Mesendoderm (in vitro differentiated cells): ENCODE results near the gene SMARCD2.

Source experiments
- DNase-seq: peaks from one replicate; pipeline ENCODE4 v3.0.0; 2013
- H2AK5ac ChIP-seq: 2 replicates; pipeline ENCODE4 v1.6.1; 2013; ENCODE audit warnings: low read length, inconsistent platforms
- H2BK120ac ChIP-seq: 2 replicates; pipeline ENCODE4 v1.6.1; 2013; ENCODE audit warnings: low read depth, mild to moderate bottlenecking, low read length, moderate library complexity, mixed read lengths
- H2BK15ac ChIP-seq: replicated peaks from 2 replicates; pipeline ENCODE4 v1.6.1; 2013; ENCODE audit warnings: low read depth, mild to moderate bottlenecking, moderate library complexity
- H2BK5ac ChIP-seq: 2 replicates; pipeline ENCODE4 v1.6.1; 2013; ENCODE audit warnings: low read length, inconsistent platforms
- H3K18ac ChIP-seq: 2 replicates; pipeline ENCODE4 v1.6.1; 2013; ENCODE audit warnings: mild to moderate bottlenecking, low read length, mixed read lengths
- H3K23ac ChIP-seq: one replicate; pipeline ENCODE4 v1.6.1; 2013; ENCODE audit warnings: low read length
- H3K27ac ChIP-seq: 2 replicates; pipeline ENCODE4 v1.5.1; 2013; ENCODE audit warnings: low read depth, mild to moderate bottlenecking, inconsistent platforms, low read length, moderate library complexity
- H3K27me3 ChIP-seq: 2 replicates; pipeline ENCODE4 v1.6.1; 2013; ENCODE audit warnings: low read length, control low read depth, mild to moderate bottlenecking, inconsistent platforms; ENCODE audit not compliant: insufficient read depth, poor library complexity
- H3K36me3 ChIP-seq: 2 replicates; pipeline ENCODE4 v1.6.1; 2013; ENCODE audit warnings: low read length, inconsistent platforms; ENCODE audit not compliant: control insufficient read depth, insufficient read depth
- H3K4ac ChIP-seq: one replicate; pipeline ENCODE4 v1.6.1; 2013; ENCODE audit warnings: low read depth, mild to moderate bottlenecking, low read length, moderate library complexity
- H3K4me1 ChIP-seq: 2 replicates; pipeline ENCODE4 v1.6.1; 2013; ENCODE audit warnings: low read depth, low read length, inconsistent platforms; ENCODE audit not compliant: control insufficient read depth
- H3K4me2 ChIP-seq: 2 replicates; pipeline ENCODE4 v1.6.1; 2013; ENCODE audit warnings: low read length
- H3K4me3 ChIP-seq: 2 replicates; pipeline ENCODE4 v1.5.1; 2013; ENCODE audit warnings: mild to moderate bottlenecking, low read length
- H3K56ac ChIP-seq: one replicate; pipeline ENCODE4 v1.6.1; 2013; ENCODE audit warnings: low read length
- H3K79me1 ChIP-seq: 2 replicates; pipeline ENCODE4 v1.6.1; 2013; ENCODE audit warnings: low read length, inconsistent platforms
- H3K79me2 ChIP-seq: 2 replicates; pipeline ENCODE4 v1.6.1; 2013; ENCODE audit warnings: mild to moderate bottlenecking, low read length; ENCODE audit not compliant: control insufficient read depth, insufficient read depth
- H3K9ac ChIP-seq: 2 replicates; pipeline ENCODE4 v1.6.1; 2013; ENCODE audit warnings: low read length, inconsistent platforms
- H4K5ac ChIP-seq: one replicate; pipeline ENCODE4 v1.6.1; 2013; ENCODE audit warnings: low read length
- H4K8ac ChIP-seq: one replicate; pipeline ENCODE4 v1.6.1; 2013; ENCODE audit warnings: low read depth, mild to moderate bottlenecking, control low read depth, low read length, moderate library complexity
- WGBS: extraction: QIAGEN DNeasy Blood & Tissue Kit; methylation state at CpG from one replicate; pipeline ENCODE4 v1.1.7; 2013; ENCODE audit warnings: low lambda C conversion rate, missing lambda C conversion rate; ENCODE audit not compliant: insufficient coverage; ENCODE audit errors: extremely low coverage; 5-methylcytosine and 5-hydroxymethylcytosine counted together

Gene SMARCD2

DNA sequence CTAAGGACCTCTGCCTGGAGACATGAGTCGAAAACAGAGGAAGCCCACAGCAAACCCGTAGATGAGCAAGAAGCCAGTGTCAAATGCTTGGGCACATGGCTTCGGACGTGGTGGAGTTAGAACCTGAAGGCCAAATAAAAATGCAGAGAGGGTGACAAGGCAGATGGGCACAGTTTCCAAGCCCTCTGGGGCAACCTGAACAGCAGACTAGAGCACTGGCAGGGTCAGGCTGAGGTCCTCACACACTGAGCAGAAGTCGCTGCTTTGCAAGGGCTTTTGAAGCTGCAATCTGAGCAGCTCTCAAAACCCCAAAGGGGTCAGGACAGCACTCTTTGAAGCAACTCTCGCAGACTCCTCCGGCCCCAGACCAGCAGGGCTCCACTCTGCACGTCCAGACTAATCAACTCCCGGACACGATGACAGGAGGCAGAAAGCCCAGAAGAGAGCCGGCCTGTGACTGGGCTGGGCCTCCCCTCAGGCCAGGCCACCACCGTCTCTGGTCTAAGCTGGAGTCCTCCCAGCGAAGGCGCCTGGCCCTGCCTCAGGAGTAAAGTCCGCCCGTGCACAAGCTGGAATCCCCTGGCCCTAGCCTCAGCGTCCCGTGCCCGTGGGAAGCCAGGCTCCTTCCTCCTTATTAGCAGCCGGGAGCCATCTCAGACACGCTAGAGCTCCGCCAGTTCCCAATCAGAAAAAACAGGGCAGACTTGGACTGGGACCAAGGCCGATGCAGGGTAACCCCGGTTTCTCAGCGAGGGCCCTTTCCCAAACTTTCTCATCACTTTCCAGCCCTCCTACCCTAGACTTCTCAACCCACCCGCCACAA is 924 bp downstream of the SMARCD2 start:
- Histone ChIP-seq H3K36me3 (no peaks in the 10 kb centered on the region), H4K8ac (no peak overlapping the region), H3K27ac (peak overlapping the region; percentile 94), H3K79me1 (peaks cover 26% of the 10 kb centered on the region), H2BK120ac (no peak overlapping the region), H2BK15ac (no peak overlapping the region), H3K9ac (peak overlapping the region; percentile 96), H4K5ac (no peak overlapping the region), H3K27me3 (no peaks in the 10 kb centered on the region), H3K23ac (peak overlapping the region; percentile 66), H2AK5ac (no peak overlapping the region), H2BK5ac (no peak overlapping the region), H3K4me1 (peaks cover 10% of the 10 kb centered on the region), H3K4me2 (peak overlapping the region; percentile 90), H3K56ac (peak overlapping the region; percentile 93), H3K4me3 (peak overlapping the region; percentile 93), H3K79me2 (peaks cover 36% of the 10 kb centered on the region), H3K18ac (peak overlapping the region; percentile 98), H3K4ac (no peak overlapping the region)
- WGBS, result no CpG with 5 or more reads among the region's 26 CpGs
- peak; percentile 55 for DNase-seq

DNA sequence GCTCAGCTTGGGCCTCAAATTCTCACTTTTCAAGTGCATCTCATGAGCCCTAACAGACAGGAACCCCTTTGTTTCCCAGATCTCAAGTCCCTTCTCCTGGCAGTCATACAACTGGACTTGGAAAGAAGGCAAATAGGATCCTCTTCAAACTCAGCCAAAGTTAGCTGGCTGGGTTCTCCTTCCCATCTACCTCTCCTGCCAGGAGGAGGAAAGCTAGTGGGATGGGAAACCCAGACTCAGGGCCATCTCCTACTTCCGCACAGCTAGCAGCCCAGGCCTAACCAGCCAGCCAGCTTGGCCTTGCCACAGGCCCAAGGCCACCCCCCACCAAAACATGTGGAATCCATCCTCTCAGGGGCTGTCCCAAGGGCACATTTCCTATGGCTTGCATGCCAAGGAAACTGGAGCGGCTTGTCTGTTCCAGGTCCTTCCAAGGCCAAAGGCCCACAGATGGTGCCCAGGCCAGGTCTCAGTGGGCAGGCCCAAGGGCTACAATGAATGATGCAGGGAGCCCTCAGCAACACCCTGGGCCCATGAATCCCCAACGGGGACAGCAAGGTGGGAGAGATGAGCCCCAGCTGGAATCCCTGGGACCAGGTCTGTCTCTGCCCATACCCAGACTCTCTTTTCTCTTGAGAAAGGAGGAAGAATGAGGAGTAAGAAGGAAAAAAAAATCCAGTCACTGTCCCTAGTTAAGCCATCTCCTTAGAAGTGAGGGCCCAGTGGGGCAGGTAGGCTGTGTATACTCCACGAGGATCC is 1.7 kb downstream of the SMARCD2 start:
- Histone ChIP-seq H3K27ac (no peak overlapping the region), H3K4me1 (peaks cover 10% of the 10 kb centered on the region), H2AK5ac (no peak overlapping the region), H4K5ac (no peak overlapping the region), H3K23ac (no peak overlapping the region), H2BK15ac (no peak overlapping the region), H3K27me3 (no peaks in the 10 kb centered on the region), H4K8ac (no peak overlapping the region), H3K4me3 (no peak overlapping the region), H3K79me1 (peaks cover 26% of the 10 kb centered on the region), H3K79me2 (peaks cover 36% of the 10 kb centered on the region), H3K18ac (no peak overlapping the region), H2BK5ac (no peak overlapping the region), H3K36me3 (no peaks in the 10 kb centered on the region), H2BK120ac (no peak overlapping the region), H3K4ac (no peak overlapping the region), H3K4me2 (peak overlapping the region; percentile 90), H3K56ac (peak overlapping the region; percentile 93), H3K9ac (peak overlapping the region; percentile 96)
- no peak for DNase-seq
- no CpG with 5 or more reads among the region's 4 CpGs for WGBS

- no peak overlapping the region for H3K18ac ChIP-seq
- H2BK120ac ChIP-seq, result no peak overlapping the region
- H2BK15ac ChIP-seq, result no peak overlapping the region
- no peak overlapping the region for H3K4me3 ChIP-seq
- no peak overlapping the region for H2AK5ac ChIP-seq
- H4K5ac ChIP-seq, result no peak overlapping the region
- no CpG with 5 or more reads among the region's 7 CpGs for WGBS
- no peak overlapping the region for H3K4me2 ChIP-seq
- no peaks in the 10 kb centered on the region for H3K27me3 ChIP-seq
- H3K79me2 ChIP-seq, result peaks cover 36% of the 10 kb centered on the region
- H4K8ac ChIP-seq, result no peak overlapping the region
- peak overlapping the region; percentile 6 for H3K56ac ChIP-seq
- H3K27ac ChIP-seq, result no peak overlapping the region
- peaks cover 26% of the 10 kb centered on the region for H3K79me1 ChIP-seq
- no peak overlapping the region for H3K23ac ChIP-seq
- peaks cover 10% of the 10 kb centered on the region for H3K4me1 ChIP-seq
- H2BK5ac ChIP-seq, result no peak overlapping the region
- H3K9ac ChIP-seq, result no peak overlapping the region
- peaks cover 4% of the 10 kb centered on the region for H3K36me3 ChIP-seq
- DNase-seq, result peak; percentile 35
- no peak overlapping the region for H3K4ac ChIP-seq
Observed at GRCh38 chr17:63838631-63839171, 3.8 kb downstream of the SMARCD2 start.

DNA sequence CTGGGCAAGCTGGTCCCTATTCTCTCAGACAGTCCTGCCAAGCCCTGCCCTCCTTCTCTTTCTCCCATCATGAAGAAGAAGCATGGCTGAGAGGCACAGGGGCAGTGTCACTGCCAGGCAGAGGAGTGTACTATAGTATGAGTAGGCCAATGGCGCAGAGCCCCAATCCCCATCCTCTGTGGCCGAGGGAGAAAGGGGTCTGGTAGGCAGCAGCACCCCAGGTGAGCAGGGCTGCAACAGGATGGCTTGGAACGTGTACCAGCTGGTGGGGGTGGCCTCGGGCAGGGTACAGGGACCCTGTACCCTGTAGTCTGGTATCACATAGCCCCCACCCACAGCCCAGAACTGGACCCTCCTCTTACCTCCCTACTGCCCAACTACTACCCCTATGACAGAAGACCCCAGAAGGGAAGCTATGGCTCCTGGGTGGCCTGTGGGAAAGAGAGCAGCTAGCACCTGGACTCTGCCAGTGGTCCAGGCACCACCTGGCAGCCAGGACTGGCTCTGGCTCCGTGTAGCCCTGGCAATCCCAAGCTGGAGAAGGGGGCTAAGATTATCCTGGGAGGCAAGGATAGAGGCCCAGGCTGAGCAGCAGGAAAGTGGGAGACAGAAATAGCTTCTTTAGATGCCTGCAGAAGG is 4.4 kb downstream of the SMARCD2 start:
- Histone ChIP-seq H4K5ac (no peak overlapping the region), H3K27ac (no peak overlapping the region), H3K9ac (no peak overlapping the region), H2BK120ac (no peak overlapping the region), H2AK5ac (no peak overlapping the region), H3K56ac (peak overlapping the region; percentile 25), H3K79me1 (peaks cover 26% of the 10 kb centered on the region), H2BK15ac (no peak overlapping the region), H3K27me3 (no peaks in the 10 kb centered on the region), H3K18ac (no peak overlapping the region), H4K8ac (no peak overlapping the region), H3K79me2 (peaks cover 36% of the 10 kb centered on the region), H3K4me2 (no peak overlapping the region), H3K23ac (peak overlapping the region; percentile 9), H3K4ac (no peak overlapping the region), H2BK5ac (no peak overlapping the region), H3K36me3 (peaks cover 8% of the 10 kb centered on the region), H3K4me1 (peaks cover 10% of the 10 kb centered on the region), H3K4me3 (no peak overlapping the region)
- no CpG with 5 or more reads among the region's 5 CpGs for WGBS
- DNase-seq, result no peak

DNA sequence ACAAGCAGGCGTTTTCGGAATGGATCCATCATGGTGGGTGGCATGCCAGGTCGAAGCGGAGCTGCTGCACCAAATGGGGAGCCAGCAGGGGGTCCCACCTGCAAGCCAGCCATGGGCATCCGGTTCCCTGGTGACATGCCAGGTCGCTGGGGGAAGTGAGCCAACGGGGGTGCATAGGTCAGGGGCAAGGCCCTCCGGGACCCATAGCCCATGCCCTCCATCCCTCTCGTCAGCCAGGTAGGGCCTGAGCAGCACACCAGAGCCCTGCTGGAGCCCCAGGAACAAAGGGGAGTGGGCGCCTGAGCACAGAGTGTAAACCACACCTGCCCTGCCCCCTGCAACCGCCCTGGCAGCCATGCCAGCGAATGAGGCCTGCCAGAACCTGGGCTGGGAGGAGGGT is 5.0 kb downstream of the SMARCD2 start:
- no peak overlapping the region for H2BK15ac ChIP-seq
- no peak overlapping the region for H2BK120ac ChIP-seq
- H3K79me2 ChIP-seq, result peaks cover 36% of the 10 kb centered on the region
- no peak overlapping the region for H4K5ac ChIP-seq
- H3K18ac ChIP-seq, result no peak overlapping the region
- no peak overlapping the region for H3K27ac ChIP-seq
- no peak for DNase-seq
- H3K4me2 ChIP-seq, result no peak overlapping the region
- no peak overlapping the region for H4K8ac ChIP-seq
- H3K23ac ChIP-seq, result no peak overlapping the region
- H3K79me1 ChIP-seq, result peaks cover 26% of the 10 kb centered on the region
- no peak overlapping the region for H3K9ac ChIP-seq
- H3K56ac ChIP-seq, result no peak overlapping the region
- no CpG with 5 or more reads among the region's 12 CpGs for WGBS
- H3K4me1 ChIP-seq, result peaks cover 10% of the 10 kb centered on the region
- peaks cover 8% of the 10 kb centered on the region for H3K36me3 ChIP-seq
- H2BK5ac ChIP-seq, result no peak overlapping the region
- H3K4ac ChIP-seq, result no peak overlapping the region
- H3K27me3 ChIP-seq, result no peaks in the 10 kb centered on the region
- H3K4me3 ChIP-seq, result no peak overlapping the region
- no peak overlapping the region for H2AK5ac ChIP-seq
